Right renal cortex interstitium (tissue), 3 donors: ENCODE data around the gene ADGB. TPM values are rescaled to one million over a fixed set of nuclear protein-coding genes. Genes with fewer than 3 reads are reported as not detected.
A peak's percentile ranks its signal among the peaks of the same experiment; 100 is the strongest.
"Not testable (repeated sequence)": the region's sequence is repeated elsewhere in the genome, so short reads cannot be mapped to it uniquely, and the experiment has no call there.

Experiments used
- DNase-seq, 3 donors: peaks; one replicate each; pipeline ENCODE4 v3.0.0-alpha.2; 2013; ENCODE audit warnings: low read depth in 3 of 3, low spot score in 2 of 3
- polyA plus RNA-seq, 3 donors: library from polyadenylated mRNA; unstranded; fragments of 120-200 nt; gene quantifications; one replicate each; pipeline ENCODE4 v1.2.1, GENCODE V29; 2013; ENCODE audit not compliant: insufficient read length in 3 of 3

Gene ADGB
- polyA plus RNA-seq, 3 donors, result 0.50 to 0.75 (median 0.67) TPM

- no peak for DNase-seq
These were observed 142.8 kb downstream of the ADGB start for GRCh38 chr6:146741609-146742008.

- DNase-seq, result no peak
These were observed 154.5 kb downstream of the ADGB start for GRCh38 chr6:146753306-146753705.

GRCh38 chr6:146767632-146768031, 168.9 kb downstream of the ADGB start:
- no peak for DNase-seq

GRCh38 chr6:146768722-146769121, 169.9 kb downstream of the ADGB start:
- no peak for DNase-seq

- no peak for DNase-seq
These were observed 171.6 kb downstream of the ADGB start for GRCh38 chr6:146770275-146770964.

- no peak for DNase-seq
These were observed 172.4 kb downstream of the ADGB start for GRCh38 chr6:146770965-146771735.

GRCh38 chr6:146775220-146775619, 176.4 kb downstream of the ADGB start:
- no peak for DNase-seq

GRCh38 chr6:146781836-146782235, 183.1 kb downstream of the ADGB start:
- DNase-seq, result no peak

GRCh38 chr6:146785001-146785585, 186.3 kb downstream of the ADGB start:
- DNase-seq, result no peak

GRCh38 chr6:146787876-146788508, 189.2 kb downstream of the ADGB start:
- DNase-seq, result peak in 2 of 3 donors; percentile 1 to 14

- no peak for DNase-seq
These were observed 191.9 kb downstream of the ADGB start for GRCh38 chr6:146790561-146791091.

GRCh38 chr6:146791930-146792329, 193.2 kb downstream of the ADGB start:
- no peak for DNase-seq

GRCh38 chr6:146793218-146793617, 194.4 kb downstream of the ADGB start:
- not testable (repeated sequence) for DNase-seq

- DNase-seq, result no peak
These were observed 196.8 kb downstream of the ADGB start for GRCh38 chr6:146795479-146796133.

- DNase-seq, result not testable (repeated sequence)
These were observed 204.4 kb downstream of the ADGB start for GRCh38 chr6:146803167-146803566.

- no peak for DNase-seq
These were observed 204.8 kb downstream of the ADGB start for GRCh38 chr6:146803601-146804000.

- DNase-seq, result no peak
These were observed 207.0 kb downstream of the ADGB start for GRCh38 chr6:146805546-146806325.

- DNase-seq, result not testable (repeated sequence)
These were observed 210.2 kb downstream of the ADGB start for GRCh38 chr6:146809014-146809413.

GRCh38 chr6:146812811-146813321, 214.1 kb downstream of the ADGB start:
- DNase-seq, result not testable (repeated sequence)
